GM12891 (cell line): ENCODE data around the gene SPATA3.
A peak's percentile ranks its signal among the peaks of the same experiment; 100 is the strongest.

Experiments
- DNase-seq: peaks from one replicate; pipeline ENCODE4 v3.0.0; 2011; ENCODE audit warnings: low spot score; ENCODE audit not compliant: insufficient read length
- FAIRE-seq: peaks from 2 replicates; lab custom pipeline; 2011; peaks lifted over from hg19 to GRCh38; lab: Jason Lieb, UNC
- PAX5 ChIP-seq: IDR thresholded peaks from 2 replicates; pipeline ENCODE4 v1.6.1; 2011; ENCODE audit warnings: low read length, moderate library complexity, mild to moderate bottlenecking; ENCODE audit not compliant: insufficient read depth, severe bottlenecking
- POLR2A ChIP-seq: IDR thresholded peaks from 2 replicates; pipeline ENCODE4 v1.6.1; 2011; ENCODE audit warnings: low read depth, low read length, control low read depth
- POLR2AphosphoS5 ChIP-seq: IDR thresholded peaks from 2 replicates; pipeline ENCODE4 v1.6.1; 2011; ENCODE audit warnings: low read depth, low read length, control low read depth
- POU2F2 ChIP-seq: IDR thresholded peaks from 2 replicates; pipeline ENCODE4 v1.6.1; 2011; ENCODE audit warnings: low read depth, mild to moderate bottlenecking, control low read depth, low read length, moderate library complexity
- SPI1 ChIP-seq: IDR thresholded peaks from 2 replicates; pipeline ENCODE4 v1.6.1; 2011; ENCODE audit warnings: low read depth, low read length, control low read depth
- TAF1 ChIP-seq: IDR thresholded peaks from 2 replicates; pipeline ENCODE4 v1.6.1; 2011; ENCODE audit warnings: low read depth, low read length, control low read depth

Gene SPATA3

DNA sequence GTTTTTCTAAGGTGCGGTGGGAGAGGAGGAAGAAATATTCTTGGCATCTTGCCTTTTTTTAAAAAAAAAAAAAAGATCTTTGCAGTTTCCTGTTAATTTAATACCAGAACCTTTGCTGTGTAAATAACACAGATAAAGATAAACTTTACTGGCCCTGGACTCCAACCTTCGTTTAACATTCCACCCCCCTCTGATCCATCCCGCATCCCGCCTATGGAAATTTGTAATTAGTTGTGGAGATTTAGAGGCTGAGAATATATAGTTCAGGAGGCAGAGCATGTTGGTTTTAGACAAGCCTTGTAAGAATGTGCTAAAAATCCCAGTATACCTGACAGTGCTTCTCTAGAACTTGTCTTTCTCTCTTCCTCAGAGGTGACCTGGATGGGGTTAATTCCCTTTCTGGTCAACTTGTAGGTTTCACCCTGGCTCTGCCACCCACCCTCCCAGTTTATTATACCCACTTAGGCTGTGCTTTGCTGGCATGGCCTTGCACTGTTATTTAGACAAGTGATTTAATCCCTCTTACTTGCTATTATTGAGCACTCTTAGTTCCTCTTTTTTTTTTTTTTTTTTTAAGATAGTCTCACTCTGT, 38.5 kb downstream of the SPATA3 start:
- no peak for TF ChIP-seq SPI1
- TF ChIP-seq PAX5: no peak
- TF ChIP-seq POU2F2: no peak
- TF ChIP-seq POLR2AphosphoS5: no peak
- no peak for TF ChIP-seq TAF1
- TF ChIP-seq POLR2A: no peak
- no peak for FAIRE-seq
- DNase-seq: no peak

DNA sequence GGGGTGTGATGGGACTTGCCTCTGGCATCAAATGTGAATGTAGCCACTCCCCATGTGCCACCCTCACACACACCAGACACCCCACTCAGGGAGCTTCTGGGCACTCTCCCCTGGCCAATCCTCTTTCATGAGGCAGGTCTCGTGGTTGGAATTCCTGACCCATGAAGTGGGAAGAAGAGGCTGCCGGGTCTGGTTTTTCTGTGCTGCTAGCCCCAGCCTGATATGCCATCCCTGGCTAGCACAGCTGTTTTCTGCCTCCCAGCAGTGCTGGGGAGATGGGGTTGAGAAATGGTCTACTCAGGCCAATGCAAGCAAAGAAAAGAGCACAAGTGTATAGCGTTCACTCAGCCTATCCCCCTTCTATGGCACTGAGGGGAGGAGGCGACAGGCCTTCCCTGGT, 40.2 kb downstream of the SPATA3 start:
- DNase-seq: no peak

DNA sequence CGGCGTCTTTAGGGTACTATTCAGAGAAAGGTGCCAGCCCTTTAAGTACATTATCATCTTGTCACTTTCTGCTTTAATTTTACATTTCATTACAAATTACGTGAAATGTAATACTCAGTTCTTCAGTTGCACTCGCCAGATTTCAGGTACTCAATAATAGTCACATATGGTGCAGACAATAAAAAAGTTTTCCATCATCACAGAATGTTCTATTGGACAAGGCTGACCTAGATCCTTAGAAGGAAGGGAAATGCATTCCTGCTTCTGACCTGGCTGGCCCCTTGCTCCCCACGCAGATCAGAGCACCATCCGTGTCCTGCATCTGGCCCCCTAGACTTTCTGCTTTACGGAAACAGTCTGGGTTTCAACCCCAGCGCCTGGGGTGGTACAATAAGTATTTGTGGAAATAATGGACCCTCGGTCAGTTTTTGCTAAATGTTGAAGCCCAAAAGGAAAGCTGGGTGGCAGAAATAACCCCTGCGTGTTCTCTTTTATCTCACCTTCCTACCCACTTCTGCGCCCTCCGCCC, 40.7 kb downstream of the SPATA3 start:
- no peak for TF ChIP-seq TAF1
- DNase-seq (no peak), FAIRE-seq (peak; percentile 41)

More for the DNA sequence above, 40.2 kb downstream of the SPATA3 start:
- no peak for FAIRE-seq
- TF ChIP-seq POU2F2 (no peak), PAX5 (no peak), POLR2AphosphoS5 (no peak)

DNA sequence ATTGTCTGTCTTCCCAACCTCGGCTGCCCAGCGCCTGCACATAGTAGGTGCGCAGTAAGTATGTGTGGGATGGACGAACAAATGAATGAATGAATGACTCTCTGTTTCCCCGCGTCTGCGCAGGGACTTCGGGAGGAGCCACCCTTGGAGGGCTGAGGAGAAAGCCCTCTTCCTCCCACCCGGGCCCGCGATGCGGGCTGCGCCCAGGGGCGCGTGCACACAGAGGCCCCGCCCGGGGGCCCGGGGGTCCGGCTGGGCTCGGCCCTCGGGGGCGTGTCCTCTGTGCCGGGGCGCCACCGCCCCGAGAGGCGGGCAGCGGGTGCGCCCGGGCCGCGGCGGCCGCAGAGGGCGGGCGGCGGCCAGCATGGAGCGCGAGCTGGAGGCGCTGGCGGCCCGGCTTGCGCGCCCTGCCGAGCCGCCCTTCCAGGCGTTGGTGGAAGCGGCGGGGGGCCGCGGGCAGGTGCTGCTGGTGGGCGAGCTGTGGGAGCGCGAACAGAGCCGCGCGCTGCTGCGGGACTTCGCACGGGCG, 41.3 kb downstream of the SPATA3 start, which contains the start of gene C2orf72:
C2orf72 (plus strand) TSS at position 322 of the 529 bp plus-strand sequence; CDS start at position 365, 43 bp downstream.
- DNase-seq: peak; percentile 49
- TF ChIP-seq PAX5 (no peak), POU2F2 (no peak), POLR2A (no peak), TAF1 (no peak), SPI1 (no peak), POLR2AphosphoS5 (no peak)
- no peak for FAIRE-seq

DNA sequence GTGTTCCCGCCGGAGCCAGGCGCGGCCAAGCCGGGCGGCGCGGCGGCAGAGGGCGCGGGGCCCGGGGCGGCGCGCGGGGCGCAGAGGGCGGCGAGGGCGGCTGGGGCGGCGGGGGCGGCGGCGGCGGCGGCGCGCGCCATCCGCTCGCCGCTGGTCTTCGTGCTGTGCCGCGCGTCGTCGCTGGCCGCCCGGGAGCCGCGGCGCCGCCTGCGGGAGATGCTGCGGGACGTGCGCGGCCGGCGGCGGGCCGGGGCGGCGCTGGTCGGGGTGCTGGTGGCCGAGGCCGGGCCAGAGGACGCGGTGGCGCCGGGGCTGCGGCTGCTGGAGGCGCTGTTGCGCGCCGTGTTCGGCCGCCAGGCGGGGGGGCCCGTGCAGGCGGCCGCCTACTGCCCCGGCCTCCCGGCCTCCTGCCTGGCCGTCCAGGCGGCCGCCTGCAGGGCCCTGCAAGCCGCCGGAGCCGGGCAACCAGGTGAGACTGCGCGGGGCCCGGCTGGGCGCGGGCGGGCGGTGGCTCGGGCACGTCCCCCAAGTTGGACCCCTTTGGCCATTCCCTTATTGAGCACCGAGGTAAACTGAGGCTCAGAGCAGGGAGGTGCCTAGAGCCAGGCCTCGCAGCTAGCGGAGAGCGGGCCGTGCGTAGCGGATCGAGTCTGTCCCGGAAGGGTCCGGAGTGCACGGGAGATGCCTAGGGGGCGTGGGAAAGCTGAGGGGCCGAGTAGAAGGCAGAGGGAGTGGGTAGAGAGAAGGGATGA, 42.0 kb downstream of the SPATA3 start:
- DNase-seq (peak; percentile 41), FAIRE-seq (peak; percentile 40)
- TF ChIP-seq SPI1 (no peak), PAX5 (no peak), TAF1 (no peak), POU2F2 (no peak), POLR2A (no peak), POLR2AphosphoS5 (no peak)

DNA sequence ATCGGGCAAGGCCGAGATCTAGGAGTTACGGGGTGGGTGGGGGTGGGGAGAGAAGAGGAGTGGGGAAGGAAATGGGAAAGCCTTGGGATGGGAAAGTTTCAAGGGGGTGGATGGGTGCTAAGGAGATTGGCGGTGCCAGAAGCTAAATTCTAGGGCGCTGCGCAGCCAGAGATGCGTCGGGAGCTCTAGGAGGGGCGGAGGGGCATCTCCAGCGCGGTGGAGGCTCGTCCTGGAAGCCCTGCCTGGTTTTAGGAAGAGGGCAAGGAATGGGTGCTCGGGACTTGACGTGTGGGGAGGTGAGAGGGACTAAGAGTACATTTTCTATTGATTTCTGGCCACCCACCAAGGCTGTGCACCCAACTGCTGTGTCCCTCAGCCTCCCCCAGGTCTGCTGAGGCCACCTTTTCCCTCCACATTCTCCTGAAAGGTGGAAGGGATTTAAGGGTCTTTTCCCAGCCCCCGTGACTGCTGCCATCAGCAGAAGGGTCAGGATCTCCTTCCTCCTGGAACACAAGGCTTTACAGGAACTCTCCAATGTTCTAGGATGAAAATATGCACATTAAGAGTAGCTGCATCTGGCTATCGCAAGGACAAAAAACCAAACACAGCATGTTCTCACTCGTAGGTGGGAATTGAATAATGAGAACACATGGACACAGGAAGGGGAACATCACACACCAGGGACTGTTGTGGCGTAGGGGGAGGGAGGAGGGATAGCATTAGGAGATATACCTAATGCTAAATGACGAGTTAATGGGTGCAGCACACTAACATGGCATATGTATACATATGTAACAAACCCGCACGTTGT, 42.8 kb downstream of the SPATA3 start:
- no peak for TF ChIP-seq POLR2A
- TF ChIP-seq PAX5: no peak
- no peak for TF ChIP-seq TAF1
- TF ChIP-seq POU2F2: no peak
- no peak for TF ChIP-seq POLR2AphosphoS5
- no peak for TF ChIP-seq SPI1
- FAIRE-seq (no peak), DNase-seq (no peak)

DNA sequence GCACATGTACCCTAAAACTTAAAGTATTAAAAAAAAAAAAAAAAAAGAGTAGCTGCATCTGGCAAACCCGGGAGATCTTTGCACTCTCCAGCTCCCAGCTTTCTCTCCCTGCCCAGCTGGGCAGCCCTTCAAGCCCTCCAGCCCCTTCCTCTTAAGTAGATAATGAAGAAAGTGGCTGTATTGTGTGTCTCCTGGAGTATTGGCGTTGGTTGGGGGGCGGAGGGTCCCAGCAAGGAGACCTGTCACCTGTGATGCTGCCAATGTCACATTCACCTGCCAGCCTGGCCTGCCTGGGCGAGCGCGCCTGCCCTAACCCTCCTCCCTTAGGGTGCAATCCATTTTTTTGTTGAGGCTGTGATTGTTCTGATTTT, 43.4 kb downstream of the SPATA3 start:
- FAIRE-seq: no peak
- TF ChIP-seq POU2F2 (no peak), POLR2AphosphoS5 (no peak), POLR2A (no peak), TAF1 (no peak), PAX5 (no peak), SPI1 (no peak)

DNA sequence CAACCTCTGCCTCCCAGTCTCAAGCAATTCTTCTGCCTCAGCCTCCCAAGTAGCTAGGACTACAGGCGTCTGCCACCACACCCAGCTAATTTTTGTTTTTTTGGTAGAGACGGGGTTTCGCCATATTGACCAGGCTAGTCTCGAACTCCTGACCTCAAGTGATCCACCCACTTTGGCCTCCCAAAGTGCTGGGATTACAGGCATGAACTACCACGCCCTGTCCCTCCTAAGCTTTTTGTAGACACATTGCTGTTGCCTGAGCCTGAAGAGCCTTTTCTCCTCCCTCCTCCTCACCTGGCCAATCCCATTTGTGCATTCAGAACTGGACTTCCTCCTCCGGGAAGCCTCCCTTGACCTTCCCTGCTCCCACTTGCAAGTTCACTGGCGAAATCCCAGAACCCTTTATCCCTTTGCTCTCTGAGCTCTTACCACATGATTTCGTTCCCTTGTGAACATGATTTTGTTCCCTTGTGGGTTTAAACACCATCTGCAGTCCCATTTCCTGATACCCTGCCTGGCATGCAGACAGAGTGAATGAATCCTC, 44.0 kb downstream of the SPATA3 start:
- DNase-seq (no peak), FAIRE-seq (no peak)
- TF ChIP-seq PAX5 (no peak), POLR2AphosphoS5 (no peak), POLR2A (no peak), TAF1 (no peak), SPI1 (no peak), POU2F2 (no peak)

More for the DNA sequence above, 43.4 kb downstream of the SPATA3 start:
- no peak for DNase-seq
